SK-N-SH (cell line): ENCODE data around the gene GRK5. TPM values are rescaled to one million over a fixed set of nuclear protein-coding genes. Genes with fewer than 3 reads are reported as not detected.
A peak's percentile ranks its signal among the peaks of the same experiment; 100 is the strongest.

Source experiments
- CTCF ChIA-PET: fragments of 300-600, 350-600 bp; formaldehyde crosslinking; extraction: SDS; loops from one replicate; lab custom pipeline; 2021; lab: Yijun Ruan, JAX
- POLR2A ChIA-PET: fragments of 350-600 bp; sonication (Branson Sonifier 250); formaldehyde crosslinking; extraction: SDS; loops from one replicate; lab custom pipeline; 2020; ENCODE audit warnings: antibody characterized with exemption, inconsistent platforms; lab: Yijun Ruan, JAX
- DNase-seq: peaks from one replicate; pipeline ENCODE4 v3.0.0; 2012
- H2AFZ ChIP-seq: fragments of 200-600 bp; sonication (generic); 2 replicates; pipeline ENCODE4 v1.8.1; 2016; ENCODE audit warnings: antibody characterized with exemption, mild to moderate bottlenecking, low read depth
- H3F3A ChIP-seq: fragments of 200-600 bp; sonication (generic); replicated peaks from 2 replicates; pipeline ENCODE3; 2016; ENCODE audit warnings: antibody characterized with exemption, mild to moderate bottlenecking; ENCODE audit not compliant: insufficient read depth
- H3K27ac ChIP-seq, 2 experiments: fragments of 200-500 bp in 1 of 2; fragments of 200-600 bp in 1 of 2; sonication (Bioruptor generic) in 1 of 2; sonication (generic), shearing (Covaris generic) in 1 of 2; 2 replicates each; pipeline versions ENCODE4 v1.5.1 to v1.6.1; 2014 to 2016; ENCODE audit warnings: low read depth in 2 of 2, inconsistent platforms in 1 of 2, low read length in 1 of 2, mild to moderate bottlenecking in 1 of 2, mixed read lengths in 1 of 2
- H3K27me3 ChIP-seq: fragments of 200-600 bp; sonication (generic), shearing (Covaris generic); 2 replicates; pipeline ENCODE4 v1.6.1; 2016; ENCODE audit warnings: mixed run types; ENCODE audit not compliant: insufficient read depth
- H3K36me3 ChIP-seq, 2 experiments: fragments of 200-500 bp in 1 of 2; fragments of 200-600 bp in 1 of 2; sonication (Bioruptor generic) in 1 of 2; sonication (generic) in 1 of 2; replicated peaks in 1 of 2; 2 replicates each; pipeline versions ENCODE3 to v1.5.1; 2014 to 2016; ENCODE audit warnings: low read length in 1 of 2, mild to moderate bottlenecking in 1 of 2; ENCODE audit not compliant: insufficient read depth in 2 of 2, control insufficient read depth in 1 of 2
- H3K4me1 ChIP-seq, 2 experiments: fragments of 200-500 bp in 1 of 2; fragments of 200-600 bp in 1 of 2; sonication (Bioruptor generic) in 1 of 2; sonication (generic), shearing (Covaris generic) in 1 of 2; 2 replicates each; pipeline versions ENCODE4 v1.5.1 to v1.6.1; 2014 to 2016; ENCODE audit warnings: low read depth in 1 of 2, low read length in 1 of 2, mixed run types in 1 of 2; ENCODE audit not compliant: insufficient read depth in 2 of 2, control insufficient read depth in 1 of 2
- H3K4me2 ChIP-seq: fragments of 200-600 bp; sonication (generic), shearing (Covaris generic); 2 replicates; pipeline ENCODE4 v1.6.1; 2017; ENCODE audit warnings: mixed run types
- H3K4me3 ChIP-seq, 2 experiments: fragments of 200-500 bp in 1 of 2; fragments of 200-600 bp in 1 of 2; sonication (Bioruptor generic) in 1 of 2; sonication (generic), shearing (Covaris generic) in 1 of 2; 2 replicates each; pipeline versions ENCODE4 v1.5.1 to v1.8.1; 2014 to 2016; ENCODE audit warnings: low read depth in 2 of 2, inconsistent platforms in 1 of 2, low read length in 1 of 2, mild to moderate bottlenecking in 1 of 2, mixed read lengths in 1 of 2, moderate library complexity in 1 of 2
- H3K79me2 ChIP-seq: fragments of 200-600 bp; sonication (generic); 2 replicates; pipeline ENCODE4 v1.8.1; 2017; ENCODE audit warnings: mild to moderate bottlenecking; ENCODE audit not compliant: insufficient read depth
- H3K9ac ChIP-seq: fragments of 200-600 bp; sonication (generic); 2 replicates; pipeline ENCODE4 v1.6.1; 2017; ENCODE audit warnings: mixed run types
- H3K9me2 ChIP-seq: fragments of 200-600 bp; sonication (generic); 2 replicates; pipeline ENCODE4 v1.6.1; 2017; ENCODE audit warnings: mixed run types
- H3K9me3 ChIP-seq: fragments of 200-600 bp; sonication (generic); 2 replicates; pipeline ENCODE4 v1.6.1; 2017; ENCODE audit warnings: mixed run types, mild to moderate bottlenecking, moderate library complexity
- H4K20me1 ChIP-seq: fragments of 200-600 bp; sonication (generic); 2 replicates; pipeline ENCODE4 v1.6.1; 2017; ENCODE audit warnings: mild to moderate bottlenecking, mixed run types; ENCODE audit not compliant: insufficient read depth
- CHD2 ChIP-seq: fragments of 150-350 bp; IDR thresholded peaks from 2 replicates; pipeline ENCODE4 v1.6.1; 2018; ENCODE audit warnings: low read length; ENCODE audit not compliant: partially characterized antibody
- ELF1 ChIP-seq: IDR thresholded peaks from 2 replicates; pipeline ENCODE4 v1.4.0; 2012
- EP300 ChIP-seq, 2 experiments: IDR thresholded peaks; 2 replicates each; pipeline versions ENCODE4 v1.4.0 to v1.6.1; 2012; ENCODE audit warnings: borderline replicate concordance in 1 of 2, low read depth in 1 of 2, low read length in 1 of 2
- GABPA ChIP-seq: IDR thresholded peaks from 2 replicates; pipeline ENCODE4 v1.4.0; 2012; ENCODE audit warnings: low read depth, mild to moderate bottlenecking
- IRF3 ChIP-seq: fragments of 150-350 bp; IDR thresholded peaks from 2 replicates; pipeline ENCODE4 v1.6.1; 2016; ENCODE audit warnings: mild to moderate bottlenecking, low read depth, low read length
- MXI1 ChIP-seq: IDR thresholded peaks from 2 replicates; pipeline ENCODE4 v1.6.1; 2012; ENCODE audit warnings: mild to moderate bottlenecking, low read depth, low read length, improper control_type of control experiment
- RCOR1 ChIP-seq: fragments of 150-350 bp; IDR thresholded peaks from 2 replicates; pipeline ENCODE4 v1.6.1; 2017; ENCODE audit warnings: antibody characterized with exemption, low read length
- SIN3A ChIP-seq: IDR thresholded peaks from 2 replicates; pipeline ENCODE4 v1.6.1; 2012; ENCODE audit warnings: low read depth, mild to moderate bottlenecking, low read length, moderate library complexity, borderline replicate concordance
- USF1 ChIP-seq: IDR thresholded peaks from 2 replicates; pipeline ENCODE4 v1.4.0; 2012; ENCODE audit warnings: low read depth, borderline replicate concordance
- WGBS: methylation state at CpG from one replicate; pipeline ENCODE4 v1.1.6; 2017; ENCODE audit warnings: low lambda C conversion rate; 5-methylcytosine and 5-hydroxymethylcytosine counted together
- polyA plus RNA-seq, 3 experiments: library from polyadenylated mRNA; depleted of rRNA; stranded (reverse); fragments of >200 nt; gene quantifications; 2 replicates each; pipeline ENCODE4 v1.2.3, GENCODE V29; 2012

Gene GRK5
- polyA plus RNA-seq, 1 of the 3 experiments (the other 2 are of a cell fraction): 12.1 TPM

GRCh38 chr10:119346095-119346832 is 138.9 kb downstream of the GRK5 start:
- Histone ChIP-seq H4K20me1 (no peaks in the 10 kb centered on the region), H3F3A (no peaks in the 10 kb centered on the region), H3K79me2 (no peaks in the 10 kb centered on the region), H2AFZ (no peak overlapping the region), H3K4me1 (peaks cover 0 to 45% of the 10 kb centered on the region in 2 experiments; a peak in 2 of 4 replicates), H3K27ac (no peak overlapping the region; a peak in 2 of 4 replicates), H3K36me3 (no peaks in the 10 kb centered on the region), H3K4me3 (no peak overlapping the region), H3K4me2 (no peak overlapping the region), H3K9me2 (no peaks in the 10 kb centered on the region), H3K9me3 (no peaks in the 10 kb centered on the region), H3K27me3 (no peaks in the 10 kb centered on the region), H3K9ac (no peak overlapping the region)
- ChIA-PET CTCF (interaction anchor here (1.5 to 2.0 kb wide), 2 partner anchors 10 kb away, joined by 5 read pairs; no protein-coding TSS in a partner anchor), POLR2A (no interaction called here)
- DNase-seq: peak; percentile 74
- TF ChIP-seq RCOR1 (peak; percentile 55), EP300 (IDR thresholded peaks at IDR 0.05; ENCODE audit: borderline replicate concordance in 1 of 2, low read depth in 1 of 2, low read length in 1 of 2) (0 out of 4 replicates have a peak, but pooled peaks of 1 of the 2 experiments have one; percentile 21), MXI1 (peak; percentile 74), USF1 (no peak)
- WGBS: 92% methylated on average over 11 of the region's 16 CpGs

GRCh38 chr10:119347181-119347974 is 140.0 kb downstream of the GRK5 start:
- ChIA-PET CTCF (interaction anchor here (1.9 to 2.2 kb wide), 2 partner anchors 18 to 140 kb away, joined by 6 to 7 read pairs; partner anchors contain the start of gene GRK5), POLR2A (no interaction called here)
- H3K9me2 ChIP-seq: no peaks in the 10 kb centered on the region
- no peaks in the 10 kb centered on the region for H3K9me3 ChIP-seq
- no peaks in the 10 kb centered on the region for H3F3A ChIP-seq
- H3K79me2 ChIP-seq: no peaks in the 10 kb centered on the region
- H3K9ac ChIP-seq: no peak overlapping the region
- DNase-seq: no peak
- no peak overlapping the region for H3K27ac ChIP-seq
- no peaks in the 10 kb centered on the region for H3K36me3 ChIP-seq
- no peaks in the 10 kb centered on the region for H4K20me1 ChIP-seq
- no peak overlapping the region for H2AFZ ChIP-seq
- no peak overlapping the region for H3K4me3 ChIP-seq
- TF ChIP-seq SIN3A (no peak), CHD2 (no peak), GABPA (no peak), IRF3 (no peak), ELF1 (no peak)
- TF ChIP-seq, all 33 proteins: peak for 0
- Histone ChIP-seq H3K27me3 (no peaks in the 10 kb centered on the region), H3K4me2 (no peak overlapping the region), H3K4me1 (peaks cover 0 to 36% of the 10 kb centered on the region in 2 experiments; a peak in 2 of 4 replicates)
- WGBS: 94% methylated on average over 14 of the region's 17 CpGs
